Activated CD8-positive, alpha-beta T cell treated with anti-CD3 and anti-CD28 coated beads for 36 hours (primary cell): ENCODE results near the gene SUCNR1. TPM values are rescaled to one million over a fixed set of nuclear protein-coding genes. Genes with fewer than 3 reads are reported as not detected.
A peak's percentile ranks its signal among the peaks of the same experiment; 100 is the strongest.
"Not testable (repeated sequence)": the region's sequence is repeated elsewhere in the genome, so short reads cannot be mapped to it uniquely, and the experiment has no call there.

ENCODE experiments used
- ATAC-seq: fragments of 200-7000 bp; cut with Tn5 transposase; one replicate; pipeline ENCODE4 v1.10.0; 2021; ENCODE audit warnings: mild to moderate bottlenecking, moderate library complexity
- CTCF ChIA-PET: fragments of 350-600 bp; sonication (Branson Sonifier 250); formaldehyde crosslinking; loops from one replicate; lab custom pipeline; 2021; ENCODE audit warnings: antibody characterized with exemption; lab: Charles Lee
- POLR2A ChIA-PET: fragments of 350-600 bp; sonication (Branson Sonifier 250); formaldehyde crosslinking; loops from one replicate; lab custom pipeline; 2021; ENCODE audit warnings: antibody characterized with exemption; lab: Charles Lee
- DNase-seq: peaks from one replicate; pipeline ENCODE4 v3.0.0-alpha.2; 2020
- H3K27ac Mint-ChIP-seq: one replicate; pipeline ENCODE4 v1.8.0; 2021; ENCODE audit warnings: mild to moderate bottlenecking, mixed read lengths
- H3K27me3 Mint-ChIP-seq: one replicate; pipeline ENCODE4 v1.8.0; 2021; ENCODE audit warnings: mixed read lengths
- H3K36me3 Mint-ChIP-seq: one replicate; pipeline ENCODE4 v1.8.0; 2021; ENCODE audit warnings: low read depth, mixed read lengths
- H3K4me1 Mint-ChIP-seq: one replicate; pipeline ENCODE4 v1.8.0; 2021; ENCODE audit warnings: low read depth, mixed read lengths
- H3K4me3 Mint-ChIP-seq: one replicate; pipeline ENCODE4 v1.8.0; 2021; ENCODE audit warnings: mild to moderate bottlenecking, moderate library complexity, mixed read lengths
- H3K9me3 Mint-ChIP-seq: one replicate; pipeline ENCODE4 v1.8.0; 2021; ENCODE audit warnings: mixed read lengths
- CTCF ChIP-seq: fragments of 200-600 bp; IDR thresholded peaks from one replicate; pipeline ENCODE4 v1.8.0; 2022; ENCODE audit warnings: antibody characterized with exemption, mild to moderate bottlenecking
- intact Hi-C: fragments of 100-400 bp; cut with micrococcal nuclease; formaldehyde crosslinking; loops from one replicate; pipeline ENCODE4 v1.10.0; 2022
- total RNA-seq, 2 experiments: library from RNA; stranded (reverse); gene quantifications; one replicate each; pipeline ENCODE4 v1.2.3, GENCODE V29; 2021

Gene SUCNR1
- total RNA-seq, 2 experiments from 2014 or later, result not detected

- peaks cover 3% of the 10 kb centered on the region for H3K27me3 Mint-ChIP-seq
- no peak overlapping the region for H3K4me3 Mint-ChIP-seq
- TF ChIP-seq CTCF, result peak; percentile 77
- intact Hi-C loops, result loop anchor here (5.0 to 10.0 kb wide), 3 partner anchors 374 to 544 kb away; partner anchors contain the start of gene IGSF10
- no peak overlapping the region for H3K27ac Mint-ChIP-seq
- POLR2A ChIA-PET, result no interaction called here
- DNase-seq (peak; percentile 51), ATAC-seq (peak; percentile 76)
- H3K4me1 Mint-ChIP-seq, result no peaks in the 10 kb centered on the region
- no peaks in the 10 kb centered on the region for H3K9me3 Mint-ChIP-seq
- CTCF ChIA-PET, result interaction anchor here (0.7 to 5.8 kb wide), 24 partner anchors 10 to 671 kb away, joined by 3 to 35 read pairs (median 4); no protein-coding TSS in a partner anchor
- H3K36me3 Mint-ChIP-seq, result no peaks in the 10 kb centered on the region
These were observed 34.7 kb upstream of the SUCNR1 start for GRCh38 chr3:151838574-151839312.

- H3K9me3 Mint-ChIP-seq, result no peaks in the 10 kb centered on the region
- TF ChIP-seq CTCF, result peak; percentile 24
- no peak for DNase-seq
- H3K4me3 Mint-ChIP-seq, result no peak overlapping the region
- H3K4me1 Mint-ChIP-seq, result no peaks in the 10 kb centered on the region
- no peak overlapping the region for H3K27ac Mint-ChIP-seq
- no peaks in the 10 kb centered on the region for H3K36me3 Mint-ChIP-seq
- CTCF ChIA-PET, result interaction anchor here (0.7 to 5.8 kb wide), 19 partner anchors 10 to 671 kb away, joined by 3 to 35 read pairs (median 4); no protein-coding TSS in a partner anchor
- POLR2A ChIA-PET, result no interaction called here
- ATAC-seq, result no peak
- intact Hi-C loops, result loop anchor here (5.0 to 10.0 kb wide), 3 partner anchors 374 to 544 kb away; partner anchors contain the start of gene IGSF10
- H3K27me3 Mint-ChIP-seq, result peaks cover 3% of the 10 kb centered on the region
These were observed 34.2 kb upstream of the SUCNR1 start for GRCh38 chr3:151839313-151839631.

- H3K4me3 Mint-ChIP-seq, result no peak overlapping the region
- no peaks in the 10 kb centered on the region for H3K36me3 Mint-ChIP-seq
- no peaks in the 10 kb centered on the region for H3K9me3 Mint-ChIP-seq
- ChIA-PET CTCF (interaction anchor here (0.6 kb wide), 1 partner anchor 379 kb away, joined by 3 read pairs; no protein-coding TSS in a partner anchor), POLR2A (no interaction called here)
- H3K4me1 Mint-ChIP-seq, result no peaks in the 10 kb centered on the region
- no peaks in the 10 kb centered on the region for H3K27me3 Mint-ChIP-seq
- DNase-seq (no peak), ATAC-seq (no peak)
- H3K27ac Mint-ChIP-seq, result no peak overlapping the region
- intact Hi-C loops, result no loop called here
- TF ChIP-seq CTCF, result no peak
These were observed 31.6 kb upstream of the SUCNR1 start for GRCh38 chr3:151841801-151842200.

- Mint-ChIP-seq H3K4me1 (no peaks in the 10 kb centered on the region), H3K27ac (no peak overlapping the region), H3K36me3 (no peaks in the 10 kb centered on the region), H3K4me3 (no peak overlapping the region), H3K9me3 (no peaks in the 10 kb centered on the region), H3K27me3 (no peaks in the 10 kb centered on the region)
- ChIA-PET CTCF (no interaction called here), POLR2A (no interaction called here)
- DNase-seq (no peak), ATAC-seq (no peak)
- intact Hi-C loops, result no loop called here
- no peak for TF ChIP-seq CTCF
These were observed 30.2 kb upstream of the SUCNR1 start for GRCh38 chr3:151843275-151843674.

- Mint-ChIP-seq H3K4me3 (no peak overlapping the region), H3K9me3 (peaks cover 4% of the 10 kb centered on the region), H3K4me1 (no peaks in the 10 kb centered on the region), H3K27me3 (no peaks in the 10 kb centered on the region), H3K27ac (no peak overlapping the region), H3K36me3 (peaks cover under 1% of the 10 kb centered on the region)
- ChIA-PET CTCF (interaction anchor here (0.6 kb wide), 1 partner anchor 635 kb away, joined by 3 read pairs; no protein-coding TSS in a partner anchor), POLR2A (no interaction called here)
- TF ChIP-seq CTCF, result no peak
- DNase-seq, result no peak
- intact Hi-C loops, result no loop called here
- ATAC-seq, result no peak
These were observed 28.0 kb upstream of the SUCNR1 start for GRCh38 chr3:151845306-151845905.

GRCh38 chr3:151850065-151850464 is 23.4 kb upstream of the SUCNR1 start:
- H3K36me3 Mint-ChIP-seq, H3K27ac Mint-ChIP-seq, ATAC-seq, H3K4me1 Mint-ChIP-seq, DNase-seq, CTCF ChIA-PET, H3K9me3 Mint-ChIP-seq, POLR2A ChIA-PET, H3K4me3 Mint-ChIP-seq, intact Hi-C loops, H3K27me3 Mint-ChIP-seq: not testable (repeated sequence)
